Measurements from ENCODE around the gene SSBP2.

Gene SSBP2

GRCh38 chr5:81577091-81577490 is 173.8 kb downstream of the SSBP2 start:
- DNase-seq: no peak

GRCh38 chr5:81575924-81576323 is 175.0 kb downstream of the SSBP2 start:
- DNase-seq: no peak

GRCh38 chr5:81572201-81572600 is 178.7 kb downstream of the SSBP2 start:
- no peak for DNase-seq

GRCh38 chr5:81558188-81558587 is 192.7 kb downstream of the SSBP2 start:
- DNase-seq: no peak

GRCh38 chr5:81556809-81557208 is 194.1 kb downstream of the SSBP2 start:
- no peak for DNase-seq

- DNase-seq: no peak
These were observed 195.0 kb downstream of the SSBP2 start for GRCh38 chr5:81555865-81556264.

- no peak for DNase-seq
These were observed 196.2 kb downstream of the SSBP2 start for GRCh38 chr5:81554647-81555046.

GRCh38 chr5:81553567-81554212 is 197.2 kb downstream of the SSBP2 start:
- no peak for DNase-seq

- no peak for DNase-seq
These were observed 197.9 kb downstream of the SSBP2 start for GRCh38 chr5:81552852-81553566.

GRCh38 chr5:81549123-81549522 is 201.8 kb downstream of the SSBP2 start:
- no peak for DNase-seq

- no peak for DNase-seq
These were observed 203.9 kb downstream of the SSBP2 start for GRCh38 chr5:81547001-81547400.

GRCh38 chr5:81545911-81546310 is 205.0 kb downstream of the SSBP2 start:
- DNase-seq: no peak

GRCh38 chr5:81544351-81545018 is 206.4 kb downstream of the SSBP2 start:
- DNase-seq: no peak

- no peak for DNase-seq
These were observed 208.7 kb downstream of the SSBP2 start for GRCh38 chr5:81542242-81542641.

GRCh38 chr5:81537905-81538547 is 212.9 kb downstream of the SSBP2 start:
- DNase-seq: no peak

GRCh38 chr5:81534441-81534840 is 216.5 kb downstream of the SSBP2 start:
- DNase-seq: no peak

- no peak for DNase-seq
These were observed 217.1 kb downstream of the SSBP2 start for GRCh38 chr5:81533629-81534405.

GRCh38 chr5:81530919-81531318 is 220.0 kb downstream of the SSBP2 start:
- no peak for DNase-seq

- no peak for DNase-seq
These were observed 225.2 kb downstream of the SSBP2 start for GRCh38 chr5:81525690-81526089.

GRCh38 chr5:81524015-81524414 is 226.9 kb downstream of the SSBP2 start:
- DNase-seq: no peak

GRCh38 chr5:81522571-81522970 is 228.3 kb downstream of the SSBP2 start:
- no peak for DNase-seq

GRCh38 chr5:81520769-81521168 is 230.1 kb downstream of the SSBP2 start:
- no peak for DNase-seq

All from NCI-H1694 treated with DMSO at 0.1 percent for 48 hours (cell line).